ENCODE data around the gene ASAP2.

The ASAP2 gene

DNA sequence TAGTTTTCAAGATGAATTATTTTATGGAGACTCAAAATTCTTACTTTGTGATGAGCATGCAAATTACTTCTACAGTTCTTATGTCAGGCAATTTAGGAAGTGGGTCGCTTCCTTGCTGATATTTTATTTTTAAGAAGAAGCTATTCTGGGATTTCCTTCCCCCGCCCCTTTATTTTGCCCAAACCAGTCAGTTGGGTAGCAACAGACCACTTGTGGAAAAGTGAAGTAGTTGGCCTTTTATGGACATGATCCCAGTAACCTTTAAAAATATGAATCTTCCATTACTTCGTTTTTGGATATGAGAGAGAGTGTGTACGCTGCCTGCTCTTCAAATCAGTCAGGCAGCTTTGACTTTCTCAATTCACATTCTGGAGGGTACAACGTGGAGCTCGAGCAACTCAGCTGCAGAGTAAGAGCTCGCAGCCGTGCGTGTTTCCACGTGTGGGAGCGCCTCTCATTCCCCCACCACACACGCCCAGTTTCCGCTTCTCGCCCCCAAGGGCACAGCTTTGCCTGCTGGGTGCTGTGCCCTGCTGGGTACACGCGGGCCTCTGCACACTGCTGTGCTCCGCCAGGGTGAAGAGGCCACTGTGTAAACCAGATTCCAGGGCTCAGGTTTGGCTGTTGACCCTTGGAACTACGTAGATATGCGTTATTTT is 124.1 kb downstream of the ASAP2 start:
- no peak for DNase-seq

- DNase-seq: no peak
Measured at GRCh38 chr2:9331704-9332103, 125.1 kb downstream of the ASAP2 start.

DNA sequence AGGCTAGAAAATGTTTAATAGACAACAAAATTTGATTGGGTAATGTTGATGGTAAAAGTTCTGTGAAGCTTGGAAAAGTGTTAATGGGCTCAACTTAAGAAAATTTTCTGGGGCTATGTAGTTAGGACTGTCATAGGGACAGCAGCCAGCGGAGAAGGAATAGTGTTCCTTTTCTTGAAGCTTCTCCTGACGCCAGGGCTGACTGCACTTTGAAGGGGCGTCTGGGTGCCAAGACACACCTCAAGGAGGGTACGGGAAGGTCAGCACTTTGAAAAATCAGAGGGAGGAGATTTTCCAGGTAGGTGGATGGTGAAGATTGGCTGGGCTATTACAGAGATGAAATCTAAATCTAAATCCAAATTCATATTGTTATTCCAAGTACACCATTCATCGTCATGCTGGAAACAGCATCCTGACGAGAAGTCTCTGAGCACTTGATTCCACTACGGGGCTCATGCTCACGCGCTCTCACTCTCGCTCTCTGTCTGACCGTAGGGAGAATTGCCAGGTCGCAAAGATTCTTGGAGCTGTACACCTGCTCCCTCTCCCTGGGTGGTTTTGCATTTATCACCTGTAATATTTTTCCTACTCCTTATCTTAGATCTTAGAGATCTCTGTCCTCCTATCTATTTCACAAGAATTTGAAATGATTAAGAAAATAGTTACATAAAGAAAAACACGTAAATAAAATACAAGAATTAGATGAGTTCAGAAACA is 125.7 kb downstream of the ASAP2 start:
- no peak for DNase-seq

DNA sequence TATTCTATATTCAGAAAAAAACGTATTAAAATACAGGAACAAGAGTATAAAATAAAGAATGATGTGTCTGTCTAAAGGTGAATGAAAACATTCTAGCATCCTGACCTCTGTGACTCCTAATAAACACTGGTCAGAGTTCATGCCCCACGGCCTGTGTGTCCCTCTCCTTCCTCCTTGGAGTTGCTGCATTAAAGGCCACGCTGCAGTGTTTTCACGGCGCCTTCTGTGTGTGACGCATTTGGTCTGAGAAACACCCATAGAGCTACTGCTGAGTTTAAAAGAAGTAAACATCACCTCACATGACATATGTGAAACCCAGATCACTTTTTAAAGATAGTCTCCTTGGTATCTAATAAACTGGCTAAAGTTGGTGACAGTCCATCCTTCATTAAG is 126.2 kb downstream of the ASAP2 start:
- no peak for DNase-seq

- peak in 1 of 2 donors; percentile 6 for DNase-seq
Measured at GRCh38 chr2:9333591-9334171, 127.1 kb downstream of the ASAP2 start.

GRCh38 chr2:9334761-9335160 is 128.1 kb downstream of the ASAP2 start:
- DNase-seq: no peak

DNA sequence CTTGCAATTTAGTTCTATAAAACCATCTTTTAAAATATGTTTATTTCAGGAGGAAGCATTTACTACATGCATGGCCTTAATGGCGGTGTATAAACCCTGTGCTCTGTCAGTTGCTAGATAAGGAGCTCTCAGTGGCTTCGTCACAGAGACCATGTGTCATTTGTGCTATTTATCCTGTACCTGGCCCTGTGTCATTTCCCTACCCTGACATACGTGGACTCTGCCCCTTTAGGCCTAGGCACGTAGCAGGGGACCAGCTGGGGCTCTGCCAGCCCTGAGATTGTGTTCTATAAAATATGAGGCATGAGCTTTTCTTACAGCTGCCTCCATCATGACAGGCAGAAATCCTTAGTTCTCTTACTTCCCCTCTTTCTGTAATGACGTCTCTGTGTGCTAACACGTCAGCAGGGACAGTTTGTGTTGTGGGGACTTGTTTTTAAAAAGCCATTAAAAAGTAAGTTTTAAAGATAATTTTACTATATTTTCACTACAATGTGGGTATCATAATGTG is 128.8 kb downstream of the ASAP2 start:
- peak in 1 of 2 donors; percentile 4 for DNase-seq

- DNase-seq: peak; percentile 12 to 19
Measured at GRCh38 chr2:9336241-9336575, 129.6 kb downstream of the ASAP2 start.

DNA sequence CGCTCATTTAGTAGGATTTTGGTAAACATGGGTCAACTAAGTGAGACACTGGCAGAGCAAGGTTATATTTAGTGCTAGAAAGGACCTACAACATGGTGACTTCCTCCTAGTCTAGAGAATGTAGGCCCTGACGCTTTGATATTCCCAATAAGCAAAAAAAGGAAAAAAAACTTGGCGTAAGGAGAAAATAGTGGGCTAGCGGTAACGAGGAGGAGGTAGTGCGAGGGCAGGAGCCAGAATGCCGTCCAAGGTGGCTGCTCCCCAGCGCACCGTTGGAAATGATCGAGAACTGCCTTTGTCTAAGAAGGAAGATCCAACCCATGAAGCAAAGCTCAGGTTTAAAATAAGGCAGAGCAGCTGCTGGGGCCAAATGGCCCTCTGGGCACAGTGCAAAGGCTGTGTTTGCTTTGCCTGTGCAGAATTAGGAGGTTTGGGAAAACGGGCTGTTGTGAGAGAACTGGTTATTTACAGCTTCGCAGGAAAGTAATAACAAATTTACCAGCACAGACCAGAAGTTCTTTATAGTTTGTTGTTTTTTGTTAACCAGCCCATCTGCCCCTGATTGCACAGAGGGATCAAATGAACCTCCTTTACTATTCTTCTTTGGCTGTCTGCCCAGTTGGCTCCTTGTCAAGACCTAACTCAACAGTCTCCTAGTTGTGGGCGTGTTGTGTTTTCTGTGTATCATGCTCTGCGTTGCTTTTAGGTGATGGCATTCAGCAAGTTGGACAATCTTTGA is 130.1 kb downstream of the ASAP2 start:
- DNase-seq: no peak

GRCh38 chr2:9337901-9338300 is 131.3 kb downstream of the ASAP2 start:
- no peak for DNase-seq

- no peak for DNase-seq
Measured at GRCh38 chr2:9341337-9341887, 134.8 kb downstream of the ASAP2 start.

DNA sequence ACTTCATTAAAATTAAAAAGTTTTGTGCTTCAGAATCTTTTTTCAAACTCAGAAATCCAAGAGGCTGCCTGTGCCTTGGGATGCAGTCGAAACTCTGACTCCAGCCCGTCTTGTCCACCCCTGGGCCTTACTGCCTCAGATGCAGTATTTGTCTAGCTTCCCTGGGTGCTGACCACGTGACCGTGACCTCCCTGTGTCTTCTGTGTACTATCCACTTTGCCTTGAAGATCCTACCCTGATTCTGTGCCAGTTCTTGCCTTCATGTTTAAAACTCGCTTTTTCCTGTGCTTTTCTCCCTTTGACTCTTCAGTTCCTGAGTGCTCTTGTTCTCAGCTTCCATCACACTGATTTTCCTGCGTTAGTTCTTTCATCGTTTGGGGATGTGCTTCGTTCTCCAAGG is 136.0 kb downstream of the ASAP2 start:
- DNase-seq: no peak

DNA sequence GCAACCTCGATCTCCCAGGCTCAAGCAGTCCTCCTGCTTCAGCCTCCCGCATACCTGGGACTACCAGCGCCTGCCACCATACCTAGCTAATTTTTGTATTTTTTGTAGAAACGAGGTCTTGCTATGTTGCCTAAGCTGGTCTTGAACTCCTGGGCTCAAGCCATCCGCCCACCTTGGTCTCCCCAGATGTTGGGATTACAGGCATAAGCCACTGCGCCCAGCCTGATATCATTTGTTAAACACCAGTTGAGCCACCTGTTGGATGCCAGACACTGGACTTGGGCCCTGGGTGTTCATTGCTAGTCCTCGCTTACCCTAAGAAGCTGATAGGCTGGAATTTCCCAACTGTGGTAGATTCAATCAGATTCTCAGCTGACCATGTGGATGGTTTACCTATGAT is 136.9 kb downstream of the ASAP2 start:
- no peak for DNase-seq

DNA sequence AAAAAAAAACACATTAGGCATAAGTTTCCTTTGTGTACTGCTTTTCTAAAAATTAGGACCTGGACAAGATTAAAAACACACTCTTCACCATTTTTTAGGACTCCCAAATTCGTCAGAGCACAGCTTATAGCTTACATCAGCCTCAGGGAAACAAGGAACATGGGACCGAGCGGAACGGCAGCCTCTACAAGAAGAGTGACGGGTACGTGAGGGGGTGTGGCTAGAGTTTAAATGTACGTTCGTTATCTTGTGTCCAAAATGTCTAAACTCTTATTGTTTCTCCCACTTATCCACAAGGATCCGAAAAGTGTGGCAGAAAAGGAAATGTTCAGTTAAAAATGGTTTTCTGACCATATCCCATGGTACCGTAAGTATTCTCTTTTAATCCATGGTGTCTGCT is 137.8 kb downstream of the ASAP2 start:
- DNase-seq: no peak

DNA sequence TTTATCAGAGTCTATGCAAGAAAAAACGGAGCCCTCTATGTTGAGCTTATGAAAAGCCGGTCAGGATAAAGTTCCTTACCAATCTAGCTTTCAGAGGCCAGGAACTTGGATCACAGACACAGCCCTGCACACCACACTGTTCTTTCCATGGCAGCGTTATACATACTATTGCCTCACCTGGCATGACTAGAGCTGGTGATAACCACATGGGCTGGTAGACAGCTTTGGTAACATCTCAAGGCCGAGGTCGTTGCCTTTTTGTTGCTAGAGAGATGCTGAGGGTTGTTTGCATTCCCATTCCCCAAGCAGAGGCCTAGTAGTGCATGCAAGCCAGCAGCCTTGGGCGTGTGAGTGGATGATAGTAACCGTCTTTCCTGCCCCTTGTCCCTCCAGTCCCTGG is 138.7 kb downstream of the ASAP2 start:
- no peak for DNase-seq

DNA sequence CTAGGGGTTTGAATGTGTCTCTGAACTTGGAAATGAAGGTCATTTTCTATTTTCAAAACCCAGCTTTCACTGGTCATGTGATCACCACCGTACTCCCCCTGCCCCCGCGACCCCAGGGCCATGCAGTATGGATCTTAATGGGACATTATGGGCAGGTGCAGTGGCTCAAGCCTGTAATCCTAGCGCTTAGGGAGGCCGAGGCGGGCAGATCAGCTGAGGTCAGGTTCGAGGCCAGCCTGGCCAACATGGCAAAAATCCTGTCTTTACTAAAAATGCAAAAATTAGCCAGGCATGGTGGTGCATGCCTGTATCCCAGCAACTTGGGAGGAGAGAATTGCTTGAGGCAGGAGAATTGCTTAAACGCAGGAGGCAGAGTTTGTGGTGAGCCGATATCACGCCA is 139.4 kb downstream of the ASAP2 start:
- DNase-seq: no peak

DNA sequence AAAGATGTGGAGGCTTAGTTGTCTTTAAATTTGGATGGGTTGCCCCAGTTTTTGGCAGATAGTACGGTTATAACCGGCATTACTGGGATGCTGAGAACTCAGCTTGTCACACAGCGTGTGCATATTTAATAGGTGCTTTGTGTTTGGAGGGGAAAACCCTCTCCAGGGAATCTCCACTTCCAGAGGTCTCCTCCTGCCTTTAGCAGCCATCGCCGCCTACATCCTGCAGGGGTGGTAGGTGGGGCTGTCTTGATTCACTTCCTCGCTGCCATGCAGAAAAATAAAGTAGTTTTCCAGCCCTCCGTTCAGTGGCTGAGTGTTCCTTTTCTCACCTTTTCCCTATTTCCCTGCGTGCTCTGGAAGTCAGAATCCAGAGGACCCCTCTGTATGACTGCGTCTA is 140.3 kb downstream of the ASAP2 start:
- no peak for DNase-seq

- no peak for DNase-seq
Measured at GRCh38 chr2:9347411-9347881, 140.8 kb downstream of the ASAP2 start.

GRCh38 chr2:9354318-9354717 is 147.7 kb downstream of the ASAP2 start:
- DNase-seq: no peak

DNA sequence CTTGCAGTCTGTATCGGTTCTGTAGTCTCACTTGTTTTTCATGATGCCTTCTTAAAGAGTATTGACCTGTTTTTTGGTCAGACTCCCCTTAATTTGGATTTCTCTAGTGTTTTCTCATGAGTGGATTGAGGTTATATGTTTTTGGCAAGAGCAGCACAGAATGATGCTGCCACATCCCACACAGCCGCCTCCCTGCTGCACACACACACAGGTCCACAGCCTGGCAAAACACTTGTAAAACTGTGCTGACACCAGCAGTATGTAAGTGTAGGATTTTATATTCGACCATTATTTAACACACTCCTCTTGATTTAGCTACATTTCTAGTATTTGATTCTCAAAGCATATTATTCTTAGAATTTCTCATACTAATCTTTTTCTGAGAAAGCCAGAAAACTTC is 148.7 kb downstream of the ASAP2 start:
- DNase-seq: no peak

DNA sequence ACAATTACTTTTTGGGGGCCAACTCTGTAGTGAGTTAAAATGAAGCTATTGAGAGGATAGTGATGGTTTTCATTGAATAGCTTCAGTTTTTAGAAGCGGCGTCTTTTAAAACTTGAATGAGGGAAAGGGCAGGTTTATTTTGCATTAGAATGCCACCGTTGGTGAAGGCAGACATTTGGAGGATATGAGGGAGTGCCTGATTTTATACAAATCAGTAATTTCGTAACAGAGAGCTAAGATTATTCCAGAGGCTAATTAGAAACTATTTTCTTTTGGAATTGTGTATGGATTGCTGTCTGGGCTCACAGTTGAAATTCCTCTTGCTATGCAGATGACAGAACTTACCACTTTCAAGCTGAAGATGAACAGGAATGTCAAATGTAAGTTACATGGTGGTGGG is 149.1 kb downstream of the ASAP2 start:
- DNase-seq: no peak

DNA sequence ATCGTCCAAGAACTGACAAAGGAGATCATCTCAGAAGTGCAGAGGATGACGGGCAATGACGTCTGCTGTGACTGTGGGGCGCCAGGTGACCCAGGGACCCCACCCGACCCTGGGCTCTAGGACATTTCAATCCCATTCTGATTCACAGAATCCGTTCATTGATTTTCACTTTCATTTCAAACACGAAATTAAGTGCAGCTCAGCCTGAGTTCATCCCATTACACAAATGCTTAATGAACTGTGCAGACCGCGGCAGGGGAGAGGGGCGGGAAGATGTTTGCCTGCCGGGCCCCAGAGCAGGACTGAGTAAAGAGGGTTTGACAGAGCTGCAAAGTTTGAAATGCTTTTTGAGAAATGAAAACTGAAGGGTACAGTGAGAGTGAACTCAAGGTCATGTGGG is 149.6 kb downstream of the ASAP2 start:
- no peak for DNase-seq

DNA sequence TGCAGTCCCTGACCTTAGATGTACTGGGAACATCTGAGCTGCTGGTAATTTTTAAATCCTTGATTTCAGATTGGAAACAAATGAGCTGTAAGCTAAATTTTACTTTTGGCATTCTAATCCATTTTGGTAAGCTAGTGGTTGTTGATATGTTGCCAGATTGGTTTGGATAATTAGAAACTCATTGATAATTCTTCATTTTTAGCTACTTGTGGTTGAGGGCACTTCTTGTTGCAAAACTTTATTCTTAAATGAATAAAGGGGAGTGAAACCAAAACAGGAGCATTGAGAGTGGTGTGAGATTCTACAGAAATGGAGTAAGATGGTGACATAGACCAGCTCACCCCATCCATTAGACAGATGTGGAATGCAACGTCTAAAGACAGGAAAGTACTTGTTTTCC is 152.2 kb downstream of the ASAP2 start:
- no peak for DNase-seq
